Endothelial cell of umbilical vein (primary cell): ENCODE data around the gene GSE1. TPM values are rescaled to one million over a fixed set of nuclear protein-coding genes. Genes with fewer than 3 reads are reported as not detected.

Experiments
- BruUV-seq: library from RNA; stranded (reverse); fragments of 400-500 nt; replicated peaks from 2 replicates; lab custom pipeline; 2021; lab: Mats Ljungman, UMichigan
- CTCF ChIA-PET: fragments of 300-600, 350-600 bp; sonication (Branson Sonifier 250); formaldehyde crosslinking; loops from one replicate; lab custom pipeline; 2021; ENCODE audit warnings: antibody characterized with exemption, inconsistent platforms; lab: Charles Lee
- POLR2A ChIA-PET: fragments of 300-600, 350-600 bp; sonication (Branson Sonifier 250); formaldehyde crosslinking; loops from one replicate; lab custom pipeline; 2021; ENCODE audit warnings: antibody characterized with exemption, inconsistent platforms; lab: Charles Lee
- DNase-seq: peaks from one replicate; pipeline ENCODE4 v3.0.0-alpha.2; 2011; ENCODE audit warnings: low read depth, low spot score
- FAIRE-seq: peaks from 2 replicates; lab custom pipeline; 2011; peaks lifted over from hg19 to GRCh38; lab: Jason Lieb, UNC
- H2AFZ ChIP-seq: 2 replicates; pipeline ENCODE4 v1.6.0; 2012; ENCODE audit warnings: low read depth, low read length, control low read depth, inconsistent platforms
- H3K27ac ChIP-seq: 2 replicates; pipeline ENCODE4 v1.5.1; 2011; ENCODE audit warnings: low read depth, mild to moderate bottlenecking, control low read depth, low read length, moderate library complexity; ENCODE audit not compliant: insufficient read depth
- H3K27me3 ChIP-seq, 2 experiments: 2 replicates each; pipeline versions ENCODE4 v1.6.0 to v1.6.1; 2011; ENCODE audit warnings: low read length in 2 of 2, mixed read lengths in 1 of 2; ENCODE audit not compliant: control insufficient read depth in 2 of 2, insufficient read depth in 2 of 2
- H3K36me3 ChIP-seq, 2 experiments: 2 replicates in 1 of 2; 3 replicates in 1 of 2; pipeline ENCODE4 v1.5.1; 2011; ENCODE audit warnings: low read length in 2 of 2, mild to moderate bottlenecking in 1 of 2, moderate library complexity in 1 of 2; ENCODE audit not compliant: control insufficient read depth in 2 of 2, insufficient read depth in 2 of 2; ENCODE audit errors: extremely low read depth in 1 of 2
- H3K4me1 ChIP-seq: 3 replicates; pipeline ENCODE4 v1.5.1; 2011; ENCODE audit warnings: mild to moderate bottlenecking, low read length; ENCODE audit not compliant: control insufficient read depth, insufficient read depth; ENCODE audit errors: extremely low read depth
- H3K4me2 ChIP-seq: 2 replicates; pipeline ENCODE4 v1.6.1; 2011; ENCODE audit warnings: low read length, control low read depth, mixed read lengths; ENCODE audit not compliant: insufficient read depth
- H3K4me3 ChIP-seq, 3 experiments: fragments of 200-600 bp in 1 of 3; sonication (generic), shearing (Covaris generic) in 1 of 3; replicated peaks in 1 of 3; 2 replicates each; pipeline ENCODE4 v1.5.1; 2011 to 2016; ENCODE audit warnings: control low read depth in 3 of 3, low read length in 3 of 3, mild to moderate bottlenecking in 2 of 3, inconsistent platforms in 1 of 3, low read depth in 1 of 3, moderate library complexity in 1 of 3; ENCODE audit not compliant: insufficient read depth in 1 of 3
- H3K79me2 ChIP-seq: 2 replicates; pipeline ENCODE4 v1.6.0; 2012; ENCODE audit warnings: low read length, inconsistent platforms; ENCODE audit not compliant: control insufficient read depth, insufficient read depth
- H3K9ac ChIP-seq: replicated peaks from 2 replicates; pipeline ENCODE3; 2011; ENCODE audit warnings: low read length, control low read depth; ENCODE audit not compliant: insufficient read depth; ENCODE audit errors: extremely low read depth
- H3K9me1 ChIP-seq: replicated peaks from 3 replicates; pipeline ENCODE4 v1.6.0; 2011; ENCODE audit warnings: mild to moderate bottlenecking, low read length; ENCODE audit not compliant: control insufficient read depth, insufficient read depth; ENCODE audit errors: extremely low read depth
- H3K9me3 ChIP-seq: replicated peaks from 2 replicates; pipeline ENCODE4 v1.5.1; 2012; ENCODE audit warnings: low read length, inconsistent platforms; ENCODE audit not compliant: control insufficient read depth, insufficient read depth
- H4K20me1 ChIP-seq: replicated peaks from 2 replicates; pipeline ENCODE3; 2011; ENCODE audit warnings: mild to moderate bottlenecking, low read length; ENCODE audit not compliant: control insufficient read depth, insufficient read depth; ENCODE audit errors: extremely low read depth
- CTCF ChIP-seq, 2 donors: IDR thresholded peaks; 1 replicate in 1 of 2; 2 replicates in 1 of 2; pipeline ENCODE4 v1.5.1; 2011; ENCODE audit warnings: low read length in 2 of 2, mild to moderate bottlenecking in 2 of 2, moderate library complexity in 2 of 2, control low read depth in 1 of 2, inconsistent platforms in 1 of 2, low read depth in 1 of 2; ENCODE audit not compliant: insufficient read depth in 1 of 2; ENCODE audit errors: extremely low read depth in 1 of 2
- EZH2 ChIP-seq: IDR thresholded peaks from 2 replicates; pipeline ENCODE4 v1.6.1; 2012; ENCODE audit warnings: borderline replicate concordance, low read depth, mild to moderate bottlenecking, moderate library complexity, low read length, inconsistent platforms; ENCODE audit not compliant: severe bottlenecking
- FOS ChIP-seq: IDR thresholded peaks from 2 replicates; pipeline ENCODE4 v1.6.1; 2011; ENCODE audit warnings: mild to moderate bottlenecking, low read length, moderate library complexity, borderline replicate concordance; ENCODE audit not compliant: insufficient read depth
- GATA2 ChIP-seq: IDR thresholded peaks from 2 replicates; pipeline ENCODE4 v1.7.0; 2011; ENCODE audit warnings: low read depth, mild to moderate bottlenecking, moderate library complexity, mixed read lengths, low read length; ENCODE audit not compliant: insufficient read length, insufficient read depth
- JUN ChIP-seq: IDR thresholded peaks from 2 replicates; pipeline ENCODE4 v1.6.1; 2011; ENCODE audit warnings: borderline replicate concordance, low read depth; ENCODE audit not compliant: insufficient read length, insufficient read depth
- MAX ChIP-seq: IDR thresholded peaks from 2 replicates; pipeline ENCODE4 v1.6.1; 2011; ENCODE audit not compliant: insufficient read depth, insufficient read length
- MYC ChIP-seq: IDR thresholded peaks from one replicate; pipeline ENCODE4 v1.6.1; 2011; ENCODE audit warnings: mild to moderate bottlenecking, low read depth, low read length
- POLR2A ChIP-seq: IDR thresholded peaks from 2 replicates; pipeline ENCODE4 v1.6.1; 2012; ENCODE audit warnings: low read depth, mild to moderate bottlenecking, control low read depth, low read length
- POLR2AphosphoS5 ChIP-seq: IDR thresholded peaks from 2 replicates; pipeline ENCODE4 v1.6.1; 2012; ENCODE audit warnings: low read depth, mild to moderate bottlenecking, control low read depth, low read length, moderate library complexity; ENCODE audit not compliant: insufficient read depth
- dilution Hi-C: fragments of 300-500 bp; cut with MboI; formaldehyde crosslinking; loops from one replicate; pipeline ENCODE4 v1.15.0; 2019; ENCODE audit warnings: low sequenced_read_pairs; ENCODE audit not compliant: extremely low pct_ligation_motif_present
- intact Hi-C: fragments of 100-400 bp; cut with micrococcal nuclease; formaldehyde crosslinking; loops from one replicate; pipeline ENCODE4 v1.10.0; 2022
- polyA plus RNA-seq, 4 experiments: library from polyadenylated mRNA; depleted of rRNA in 3 of 4; stranded (reverse) in 3 of 4; unstranded in 1 of 4; fragments of >200 nt; gene quantifications; 2 replicates each; pipeline versions ENCODE4 v1.2.1 to v1.2.3, GENCODE V29; 2011 to 2012; ENCODE audit warnings: missing spikeins in 1 of 4
- total RNA-seq: library from RNA; stranded (reverse); gene quantifications from 2 replicates; pipeline ENCODE4 v1.2.3, GENCODE V29; 2021

Gene GSE1
- total and polyA plus RNA-seq, 2 donors (not counting 3 experiments of a cell fraction or from before 2014, with no cell fraction given): 4.2 to 18.3 TPM

- Histone ChIP-seq H3K4me3 (no peak overlapping the region), H3K9ac (no peak overlapping the region), H3K79me2 (no peaks in the 10 kb centered on the region), H3K4me1 (peaks cover 11% of the 10 kb centered on the region), H3K36me3 (no peaks in the 10 kb centered on the region), H3K27me3 (no peaks in the 10 kb centered on the region), H3K27ac (no peak overlapping the region), H2AFZ (no peak overlapping the region), H3K9me1 (no peaks in the 10 kb centered on the region), H4K20me1 (peaks cover 3% of the 10 kb centered on the region), H3K4me2 (no peak overlapping the region), H3K9me3 (no peaks in the 10 kb centered on the region)
- intact Hi-C loops: no loop called here
- ChIA-PET POLR2A (no interaction called here), CTCF (interaction anchor here (0.9 to 1.1 kb wide), 3 partner anchors 11 to 48 kb away, joined by 3 to 4 read pairs (median 3); no protein-coding TSS in a partner anchor)
- dilution Hi-C loops: no loop called here
- BruUV-seq: no TSS peak
- FAIRE-seq (no peak), DNase-seq (no peak)
- TF ChIP-seq POLR2AphosphoS5 (no peak), MAX (no peak), EZH2 (no peak)
Measured at GRCh38 chr16:85567935-85568334, 45.2 kb upstream of the GSE1 start.

- POLR2A ChIA-PET: no interaction called here
- no peak overlapping the region for H2AFZ ChIP-seq
- no peak overlapping the region for H3K4me3 ChIP-seq
- no TSS peak for BruUV-seq
- no peak overlapping the region for H3K4me2 ChIP-seq
- no peaks in the 10 kb centered on the region for H3K9me1 ChIP-seq
- dilution Hi-C loops (no loop called here), intact Hi-C loops (no loop called here)
- FAIRE-seq: no peak
- no peak overlapping the region for H3K27ac ChIP-seq
- H3K9me3 ChIP-seq: no peaks in the 10 kb centered on the region
- CTCF ChIA-PET: interaction anchor here (1.1 to 1.4 kb wide), 2 partner anchors 11 to 454 kb away, joined by 4 read pairs; no protein-coding TSS in a partner anchor
- TF ChIP-seq MAX (no peak), JUN (no peak), POLR2A (no peak), MYC (no peak), GATA2 (no peak), POLR2AphosphoS5 (no peak), EZH2 (no peak), FOS (no peak), CTCF (IDR thresholded peaks at IDR 0.05; ENCODE audit: extremely low read depth in 1 of 2, insufficient read depth in 1 of 2, low read depth in 1 of 2, low read length in 2 of 2) (no peak)
- H3K79me2 ChIP-seq: no peaks in the 10 kb centered on the region
- H3K36me3 ChIP-seq: no peaks in the 10 kb centered on the region
- peaks cover 6% of the 10 kb centered on the region for H3K4me1 ChIP-seq
- no peak overlapping the region for H3K9ac ChIP-seq
- H4K20me1 ChIP-seq: peaks cover 3% of the 10 kb centered on the region
- H3K27me3 ChIP-seq: no peaks in the 10 kb centered on the region
- DNase-seq: no peak
Measured at GRCh38 chr16:85568519-85568918, 44.6 kb upstream of the GSE1 start.
